Tibial nerve (tissue), 4 donors: ENCODE data around the gene CD320.

Experiments used
- EP300 ChIP-seq, 2 donors: sonication (generic); formaldehyde crosslinking; IDR thresholded peaks; one replicate each; pipeline ENCODE4 v1.6.1; 2017; ENCODE audit warnings: antibody characterized with exemption in 2 of 2, mild to moderate bottlenecking in 1 of 2
- POLR2A ChIP-seq, 2 donors: fragments of 450-650 bp; IDR thresholded peaks; one replicate each; pipeline ENCODE4 v1.6.1; 2017; ENCODE audit warnings: antibody characterized with exemption in 2 of 2, mild to moderate bottlenecking in 2 of 2, moderate library complexity in 2 of 2
- TF ChIP-seq, protein P1 (sequence below), 5 experiments: fragments of 200-600 bp in 3 of 5; fragments of 450-650 bp in 2 of 5; sonication (generic) in 3 of 5; IDR thresholded peaks; one replicate each; pipeline ENCODE4 v1.5.1; 2016 to 2019; ENCODE audit warnings: antibody characterized with exemption in 5 of 5, mild to moderate bottlenecking in 3 of 5, moderate library complexity in 2 of 5

- TF ChIP-seq, protein P1, sequence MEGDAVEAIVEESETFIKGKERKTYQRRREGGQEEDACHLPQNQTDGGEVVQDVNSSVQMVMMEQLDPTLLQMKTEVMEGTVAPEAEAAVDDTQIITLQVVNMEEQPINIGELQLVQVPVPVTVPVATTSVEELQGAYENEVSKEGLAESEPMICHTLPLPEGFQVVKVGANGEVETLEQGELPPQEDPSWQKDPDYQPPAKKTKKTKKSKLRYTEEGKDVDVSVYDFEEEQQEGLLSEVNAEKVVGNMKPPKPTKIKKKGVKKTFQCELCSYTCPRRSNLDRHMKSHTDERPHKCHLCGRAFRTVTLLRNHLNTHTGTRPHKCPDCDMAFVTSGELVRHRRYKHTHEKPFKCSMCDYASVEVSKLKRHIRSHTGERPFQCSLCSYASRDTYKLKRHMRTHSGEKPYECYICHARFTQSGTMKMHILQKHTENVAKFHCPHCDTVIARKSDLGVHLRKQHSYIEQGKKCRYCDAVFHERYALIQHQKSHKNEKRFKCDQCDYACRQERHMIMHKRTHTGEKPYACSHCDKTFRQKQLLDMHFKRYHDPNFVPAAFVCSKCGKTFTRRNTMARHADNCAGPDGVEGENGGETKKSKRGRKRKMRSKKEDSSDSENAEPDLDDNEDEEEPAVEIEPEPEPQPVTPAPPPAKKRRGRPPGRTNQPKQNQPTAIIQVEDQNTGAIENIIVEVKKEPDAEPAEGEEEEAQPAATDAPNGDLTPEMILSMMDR (IDR thresholded peaks at IDR 0.05), result no peak
- TF ChIP-seq POLR2A (IDR thresholded peaks at IDR 0.05), result no peak
- no peak for TF ChIP-seq EP300 (IDR thresholded peaks at IDR 0.05)
Measured at GRCh38 chr19:8253678-8254077, 54.5 kb downstream of the CD320 start.
